ENCODE measurements around the gene FBXW9. TPM values are rescaled to one million over a fixed set of nuclear protein-coding genes. Genes with fewer than 3 reads are reported as not detected.

The FBXW9 gene
- total RNA-seq, 1 experiment from 2014 or later: 21.0 TPM

DNA sequence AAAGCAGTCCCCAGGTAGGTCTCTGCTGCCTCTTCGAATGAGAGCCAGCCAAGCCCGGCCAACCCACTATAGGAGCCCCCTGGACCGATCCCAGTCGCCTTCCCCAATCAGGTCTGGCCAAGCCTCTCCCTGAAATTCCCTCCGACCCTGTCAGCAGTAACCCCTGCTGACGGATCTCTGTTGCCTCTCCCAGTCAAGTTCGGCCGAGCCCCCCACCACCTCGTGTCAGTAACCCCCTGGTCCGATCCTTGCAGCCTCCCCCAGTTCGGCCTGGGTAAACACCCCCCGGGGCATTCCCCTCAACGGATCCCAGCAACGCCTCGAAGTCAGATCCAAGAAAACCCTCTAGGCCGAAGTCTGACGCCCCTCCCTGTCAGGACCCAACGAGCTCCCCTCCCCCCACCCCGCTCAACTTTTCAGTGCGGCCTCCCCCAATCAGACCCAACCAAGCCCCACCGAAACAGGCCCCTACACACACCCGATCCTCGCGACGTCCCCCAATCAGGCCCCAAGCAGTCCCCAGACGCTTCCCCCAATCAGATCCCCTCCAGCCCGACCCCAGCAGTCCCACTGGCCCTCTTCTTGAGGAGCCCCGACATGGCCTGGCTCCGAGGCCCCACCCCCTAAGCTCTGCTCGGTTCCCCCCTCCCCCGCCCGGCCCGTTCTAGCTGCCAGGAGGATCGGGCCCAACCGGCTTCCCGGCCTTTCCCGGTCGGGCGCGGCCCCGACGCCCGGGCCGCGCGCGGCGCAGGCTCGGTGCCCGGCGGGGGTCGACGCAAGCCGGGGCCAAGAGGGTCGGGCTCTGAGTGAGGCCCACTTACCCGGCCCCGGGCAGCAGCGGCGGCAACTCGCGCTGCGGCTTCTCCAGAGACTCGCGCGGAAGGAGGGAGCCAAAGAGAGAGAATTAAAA, 25.5 kb upstream of the FBXW9 start:
- ChIA-PET CTCF (interaction anchor here (0.6 kb wide), 2 partner anchors 38 to 1858 kb away, joined by 4 read pairs; no protein-coding TSS in a partner anchor), POLR2A (ENCODE audit: unreplicated experiment) (interaction anchor here (0.6 kb wide), 2 partner anchors 65 to 445 kb away, joined by 5 to 6 read pairs; no protein-coding TSS in a partner anchor)
- H3K9me3 ChIP-seq (ENCODE audit: insufficient read depth, low read depth): no peaks in the 10 kb centered on the region
- BruUV-seq (replicated peaks): no TSS peak
- H3K36me3 ChIP-seq (ENCODE audit: low read depth): peaks cover 31% of the 10 kb centered on the region
- peak overlapping the region; percentile 76 for H3K4me3 ChIP-seq
- peak; percentile 42 to 52 for DNase-seq
- H2AFZ ChIP-seq: peak overlapping the region; percentile 47; the same call in 1 of the 2 replicates
- peaks cover 69% of the 10 kb centered on the region for H3K79me2 ChIP-seq (ENCODE audit: low read depth)
- peak overlapping the region; percentile 42 for H3K27ac ChIP-seq
- H4K20me1 ChIP-seq (ENCODE audit: insufficient read depth): peaks cover 24% of the 10 kb centered on the region; the same call in 1 of the 2 replicates
- peaks cover 63% of the 10 kb centered on the region for H3F3A ChIP-seq (ENCODE audit: insufficient read depth, low read depth)
- peak overlapping the region; percentile 100 for H3K4me2 ChIP-seq
- intact Hi-C loops (cut with micrococcal nuclease; ENCODE audit: unreplicated experiment): no loop called here
- TF ChIP-seq, protein P1, sequence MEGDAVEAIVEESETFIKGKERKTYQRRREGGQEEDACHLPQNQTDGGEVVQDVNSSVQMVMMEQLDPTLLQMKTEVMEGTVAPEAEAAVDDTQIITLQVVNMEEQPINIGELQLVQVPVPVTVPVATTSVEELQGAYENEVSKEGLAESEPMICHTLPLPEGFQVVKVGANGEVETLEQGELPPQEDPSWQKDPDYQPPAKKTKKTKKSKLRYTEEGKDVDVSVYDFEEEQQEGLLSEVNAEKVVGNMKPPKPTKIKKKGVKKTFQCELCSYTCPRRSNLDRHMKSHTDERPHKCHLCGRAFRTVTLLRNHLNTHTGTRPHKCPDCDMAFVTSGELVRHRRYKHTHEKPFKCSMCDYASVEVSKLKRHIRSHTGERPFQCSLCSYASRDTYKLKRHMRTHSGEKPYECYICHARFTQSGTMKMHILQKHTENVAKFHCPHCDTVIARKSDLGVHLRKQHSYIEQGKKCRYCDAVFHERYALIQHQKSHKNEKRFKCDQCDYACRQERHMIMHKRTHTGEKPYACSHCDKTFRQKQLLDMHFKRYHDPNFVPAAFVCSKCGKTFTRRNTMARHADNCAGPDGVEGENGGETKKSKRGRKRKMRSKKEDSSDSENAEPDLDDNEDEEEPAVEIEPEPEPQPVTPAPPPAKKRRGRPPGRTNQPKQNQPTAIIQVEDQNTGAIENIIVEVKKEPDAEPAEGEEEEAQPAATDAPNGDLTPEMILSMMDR (conservative IDR thresholded peaks at IDR 0.05): no peak
- TF ChIP-seq EZH2 (IDR thresholded peaks at IDR 0.05; ENCODE audit: low read depth): no peak
- H3K27me3 ChIP-seq (ENCODE audit: insufficient read depth, low read depth): no peaks in the 10 kb centered on the region
- no peaks in the 10 kb centered on the region for H3K9me2 ChIP-seq (ENCODE audit: insufficient read depth)
- H3K4me1 ChIP-seq (replicated peaks; ENCODE audit: insufficient read depth): peaks cover 14% of the 10 kb centered on the region; the same call in 1 of the 2 replicates

DNA sequence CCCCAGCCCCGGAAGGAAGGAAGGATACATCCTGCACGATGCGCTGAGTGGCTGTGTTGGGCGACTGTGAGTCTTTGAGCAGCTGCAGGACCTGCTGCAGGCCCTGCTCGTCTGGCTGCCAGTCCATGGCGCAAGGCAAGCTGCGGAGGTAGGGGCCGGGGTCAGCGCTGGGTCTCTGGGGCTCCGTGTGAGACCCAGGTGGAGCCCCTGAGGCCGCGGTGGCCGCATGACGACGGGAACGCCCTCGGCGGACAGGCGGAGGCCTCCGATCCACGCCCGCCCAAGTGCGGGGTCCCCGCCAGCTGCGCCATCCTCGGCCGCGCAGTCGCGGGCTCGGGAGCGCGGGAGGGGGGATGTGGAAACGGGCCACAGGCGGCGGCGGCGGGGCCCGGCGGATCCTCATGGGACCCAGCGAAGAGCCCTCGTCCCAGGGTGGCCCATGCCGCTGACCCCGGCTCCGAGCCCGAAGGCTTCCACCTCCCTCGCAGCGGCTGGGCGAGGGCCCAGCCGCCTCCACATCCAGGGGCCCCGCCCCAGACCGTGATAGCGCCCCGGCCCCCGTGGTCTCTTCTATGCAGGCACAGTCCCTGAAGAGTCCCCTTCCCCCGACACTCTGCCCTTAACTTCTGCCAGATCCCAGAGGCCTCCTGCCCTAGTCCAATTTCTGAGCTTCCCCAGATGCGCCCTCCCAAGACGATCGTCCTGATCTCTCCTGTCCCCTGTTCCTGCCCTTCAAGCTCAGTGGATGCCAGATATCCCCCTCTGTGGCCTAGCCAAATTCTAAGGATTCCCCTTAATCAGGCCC, 24.6 kb upstream of the FBXW9 start:
- peak overlapping the region; percentile 42 for H3K27ac ChIP-seq
- TF ChIP-seq, protein P1 (conservative IDR thresholded peaks at IDR 0.05): no peak
- TF ChIP-seq EZH2 (IDR thresholded peaks at IDR 0.05; ENCODE audit: low read depth): no peak
- POLR2A ChIA-PET (ENCODE audit: unreplicated experiment): interaction anchor here (0.6 kb wide), 1 partner anchor 446 kb away, joined by 5 read pairs; no protein-coding TSS in a partner anchor
- DNase-seq: no peak
- 0 out of 2 replicates have a peak overlapping the region, but pooled peaks have one; percentile 47 for H2AFZ ChIP-seq
- H3K79me2 ChIP-seq (ENCODE audit: low read depth): peaks cover 77% of the 10 kb centered on the region
- H3F3A ChIP-seq (ENCODE audit: insufficient read depth, low read depth): peaks cover 64% of the 10 kb centered on the region
- peak overlapping the region; percentile 76 for H3K4me3 ChIP-seq
- H3K4me2 ChIP-seq: peak overlapping the region; percentile 100
- intact Hi-C loops (cut with micrococcal nuclease; ENCODE audit: unreplicated experiment): no loop called here
- H3K9me3 ChIP-seq (ENCODE audit: insufficient read depth, low read depth): no peaks in the 10 kb centered on the region
- CTCF ChIA-PET: interaction anchor here (0.6 kb wide), 1 partner anchor 38 kb away, joined by 4 read pairs; no protein-coding TSS in a partner anchor
- peaks cover 36% of the 10 kb centered on the region for H3K36me3 ChIP-seq (ENCODE audit: low read depth)
- BruUV-seq (replicated peaks): no TSS peak
- peaks cover 31% of the 10 kb centered on the region; the same call in 1 of the 2 replicates for H4K20me1 ChIP-seq (ENCODE audit: insufficient read depth)
- H3K4me1 ChIP-seq (replicated peaks; ENCODE audit: insufficient read depth): peaks cover 14% of the 10 kb centered on the region; the same call in 1 of the 2 replicates
- H3K27me3 ChIP-seq (ENCODE audit: insufficient read depth, low read depth): no peaks in the 10 kb centered on the region
- H3K9me2 ChIP-seq (ENCODE audit: insufficient read depth): no peaks in the 10 kb centered on the region

DNA sequence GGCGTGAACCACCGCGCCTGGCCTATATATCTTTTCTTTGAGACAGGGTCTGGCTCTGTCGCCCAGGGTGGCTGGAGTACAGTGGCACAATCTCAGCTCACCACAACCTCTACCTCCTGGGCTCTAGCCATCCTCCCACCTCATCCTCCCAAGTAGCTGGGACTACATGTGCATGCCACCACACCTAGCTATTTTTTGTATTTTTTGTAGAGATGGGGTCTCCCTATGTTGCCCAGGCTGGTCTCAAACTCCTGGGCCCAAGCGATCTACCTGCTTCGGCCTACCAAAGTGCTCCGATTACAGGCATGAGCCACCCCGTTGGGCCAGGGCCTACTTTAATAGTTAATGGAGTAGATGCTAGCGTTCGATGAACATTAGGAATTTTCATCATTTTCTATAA, 23.9 kb upstream of the FBXW9 start:
- Histone ChIP-seq H3K9me2 (ENCODE audit: insufficient read depth) (no peaks in the 10 kb centered on the region), H3K27me3 (ENCODE audit: insufficient read depth, low read depth) (no peaks in the 10 kb centered on the region), H3K27ac (no peak overlapping the region), H3K9me3 (ENCODE audit: insufficient read depth, low read depth) (no peaks in the 10 kb centered on the region), H3K4me3 (peak overlapping the region; percentile 76), H2AFZ (no peak overlapping the region), H3K4me1 (replicated peaks; ENCODE audit: insufficient read depth) (peaks cover 14% of the 10 kb centered on the region; the same call in 1 of the 2 replicates), H3K79me2 (ENCODE audit: low read depth) (peaks cover 83% of the 10 kb centered on the region), H4K20me1 (ENCODE audit: insufficient read depth) (peaks cover 33% of the 10 kb centered on the region; the same call in 1 of the 2 replicates), H3K36me3 (ENCODE audit: low read depth) (peaks cover 40% of the 10 kb centered on the region), H3K4me2 (peak overlapping the region; percentile 100; the same call in 1 of the 2 replicates), H3F3A (ENCODE audit: insufficient read depth, low read depth) (peaks cover 64% of the 10 kb centered on the region)
- CTCF ChIA-PET: no interaction called here
- TF ChIP-seq, protein P1 (conservative IDR thresholded peaks at IDR 0.05): no peak
- TF ChIP-seq EZH2 (IDR thresholded peaks at IDR 0.05; ENCODE audit: low read depth): no peak
- intact Hi-C loops (cut with micrococcal nuclease; ENCODE audit: unreplicated experiment): no loop called here
- POLR2A ChIA-PET (ENCODE audit: unreplicated experiment): no interaction called here
- no TSS peak for BruUV-seq (replicated peaks)
- DNase-seq: no peak
